ENCODE results near the gene ANKRD52.

ANKRD52 gene

GRCh38 chr12:56252649-56253048 lies 5.5 kb downstream of the ANKRD52 start:
- H3K27ac Mint-ChIP-seq, result no peak overlapping the region
- DNase-seq, result no peak
- no peaks in the 10 kb centered on the region for H3K27me3 Mint-ChIP-seq (ENCODE audit: low read depth, poor library complexity)
- no peak for TF ChIP-seq CTCF (IDR thresholded peaks at IDR 0.05)
- H3K4me3 Mint-ChIP-seq, result no peak overlapping the region
- H3K4me1 Mint-ChIP-seq, result peaks cover 17% of the 10 kb centered on the region
- peaks cover 51% of the 10 kb centered on the region for H3K36me3 Mint-ChIP-seq (ENCODE audit: low read depth)
- H3K9me3 Mint-ChIP-seq, result no peaks in the 10 kb centered on the region

DNA sequence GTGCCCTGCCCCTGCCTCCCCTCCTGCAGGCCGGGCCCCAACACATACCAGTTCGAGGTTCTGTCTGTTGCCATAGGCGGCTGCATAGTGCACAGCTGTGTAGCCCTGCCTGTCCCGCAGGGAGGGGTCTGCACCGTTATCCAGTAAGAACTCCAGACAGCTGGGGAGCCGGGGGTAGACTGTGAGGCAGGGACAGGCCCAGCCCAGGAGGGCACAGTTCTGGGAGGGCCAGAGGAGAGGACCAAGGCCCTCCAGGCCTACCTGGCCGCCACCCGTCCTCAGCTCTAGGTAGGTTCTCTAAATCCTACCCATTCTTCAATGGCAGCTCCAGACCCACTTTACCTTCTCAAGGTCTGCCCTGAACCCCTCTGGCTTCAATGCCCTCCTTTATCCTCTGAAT lies 9.5 kb downstream of the ANKRD52 start:
- Mint-ChIP-seq H3K4me3 (no peak overlapping the region), H3K27me3 (ENCODE audit: low read depth, poor library complexity) (peaks cover 2% of the 10 kb centered on the region), H3K9me3 (no peaks in the 10 kb centered on the region), H3K27ac (no peak overlapping the region), H3K4me1 (no peaks in the 10 kb centered on the region), H3K36me3 (ENCODE audit: low read depth) (peaks cover 60% of the 10 kb centered on the region)
- no peak for TF ChIP-seq CTCF (IDR thresholded peaks at IDR 0.05)
- no peak for DNase-seq

DNA sequence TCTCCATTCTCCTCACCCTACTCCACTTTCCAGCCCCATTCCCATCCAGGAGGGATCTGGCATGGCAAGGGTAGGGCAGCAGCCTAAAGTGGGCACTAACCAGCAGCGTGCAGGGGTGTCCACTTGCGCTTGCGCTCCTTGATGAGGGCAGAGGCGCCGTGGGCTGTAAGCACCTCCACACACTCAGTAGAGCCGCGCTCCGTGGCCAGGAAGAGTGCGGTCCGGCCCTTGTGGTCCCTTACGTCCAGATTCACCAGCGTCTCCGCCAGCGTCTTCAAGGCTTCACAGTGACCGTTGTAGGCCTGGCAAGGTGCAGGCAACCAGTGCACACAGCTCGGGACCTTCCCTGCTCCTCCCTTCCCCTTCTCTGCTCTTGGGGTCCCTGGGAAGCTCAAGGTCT lies 10.3 kb downstream of the ANKRD52 start:
- Mint-ChIP-seq H3K9me3 (no peaks in the 10 kb centered on the region), H3K4me1 (no peaks in the 10 kb centered on the region), H3K4me3 (no peak overlapping the region), H3K36me3 (ENCODE audit: low read depth) (peaks cover 58% of the 10 kb centered on the region), H3K27ac (no peak overlapping the region), H3K27me3 (ENCODE audit: low read depth, poor library complexity) (peaks cover 2% of the 10 kb centered on the region)
- no peak for DNase-seq
- TF ChIP-seq CTCF (IDR thresholded peaks at IDR 0.05), result no peak

- Mint-ChIP-seq H3K4me3 (no peak overlapping the region), H3K36me3 (ENCODE audit: low read depth) (peaks cover 64% of the 10 kb centered on the region), H3K27ac (no peak overlapping the region), H3K9me3 (no peaks in the 10 kb centered on the region), H3K27me3 (ENCODE audit: low read depth, poor library complexity) (peaks cover 6% of the 10 kb centered on the region), H3K4me1 (peaks cover 15% of the 10 kb centered on the region)
- no peak for DNase-seq
- no peak for TF ChIP-seq CTCF (IDR thresholded peaks at IDR 0.05)
Measured at GRCh38 chr12:56244494-56244893, 13.7 kb downstream of the ANKRD52 start.

DNA sequence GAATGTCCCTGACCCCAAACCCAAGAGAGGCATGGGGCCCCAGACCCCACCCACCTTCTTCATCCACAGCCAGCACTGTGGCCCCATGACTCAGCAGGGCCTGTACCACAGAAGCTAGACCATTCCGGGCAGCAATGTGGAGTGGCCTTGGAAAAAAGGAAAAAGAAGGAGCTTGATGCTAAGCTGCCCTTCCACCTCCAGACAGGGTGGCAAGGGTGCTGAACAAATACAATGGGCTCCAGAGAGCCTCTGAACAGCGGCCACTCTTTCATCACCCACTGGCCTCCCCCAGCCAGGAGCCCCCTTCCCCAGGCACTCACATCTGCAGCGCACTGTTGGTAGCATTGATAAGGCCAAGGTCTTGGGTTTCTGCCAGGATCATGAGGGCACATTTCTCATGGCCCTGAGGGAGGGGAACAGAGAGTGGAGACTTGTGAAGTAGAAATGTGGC lies 14.4 kb downstream of the ANKRD52 start:
- peaks cover 59% of the 10 kb centered on the region for H3K36me3 Mint-ChIP-seq (ENCODE audit: low read depth)
- DNase-seq, result no peak
- H3K27ac Mint-ChIP-seq, result peak overlapping the region; percentile 22
- peaks cover 6% of the 10 kb centered on the region for H3K27me3 Mint-ChIP-seq (ENCODE audit: low read depth, poor library complexity)
- no peak for TF ChIP-seq CTCF (IDR thresholded peaks at IDR 0.05)
- no peaks in the 10 kb centered on the region for H3K9me3 Mint-ChIP-seq
- H3K4me1 Mint-ChIP-seq, result peaks cover 15% of the 10 kb centered on the region
- no peak overlapping the region for H3K4me3 Mint-ChIP-seq

DNA sequence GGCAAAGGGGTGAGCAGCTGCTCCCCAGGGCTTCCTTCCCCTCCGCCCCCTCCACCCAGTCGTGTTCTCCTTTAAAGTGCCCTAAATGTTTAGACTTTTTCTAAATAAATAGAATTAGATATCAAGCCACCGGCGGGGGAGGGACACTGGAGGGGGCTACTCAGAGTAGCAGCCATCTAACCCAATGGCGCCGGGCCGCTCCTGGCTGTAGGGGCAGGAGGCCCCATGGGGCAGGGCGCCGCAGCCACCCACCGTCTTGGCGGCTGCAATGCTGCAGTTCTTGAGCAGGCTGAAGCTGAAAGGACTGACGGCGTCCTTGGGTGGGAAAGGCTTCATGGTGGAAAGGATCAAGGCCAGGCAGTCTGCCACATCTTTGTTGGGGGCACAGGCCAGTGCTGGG lies 15.2 kb downstream of the ANKRD52 start:
- TF ChIP-seq CTCF (IDR thresholded peaks at IDR 0.05), result no peak
- peaks cover 16% of the 10 kb centered on the region for H3K4me1 Mint-ChIP-seq
- peaks cover 6% of the 10 kb centered on the region for H3K27me3 Mint-ChIP-seq (ENCODE audit: low read depth, poor library complexity)
- H3K9me3 Mint-ChIP-seq, result no peaks in the 10 kb centered on the region
- peaks cover 59% of the 10 kb centered on the region for H3K36me3 Mint-ChIP-seq (ENCODE audit: low read depth)
- no peak for DNase-seq
- peak overlapping the region; percentile 22 for H3K27ac Mint-ChIP-seq
- no peak overlapping the region for H3K4me3 Mint-ChIP-seq
